Right ventricle myocardium superior (tissue), 1 donor: ENCODE results near the gene NUP98. TPM values are rescaled to one million over a fixed set of nuclear protein-coding genes. Genes with fewer than 3 reads are reported as not detected.
"Not testable (repeated sequence)": the region's sequence is repeated elsewhere in the genome, so short reads cannot be mapped to it uniquely, and the experiment has no call there.

Experiments used
- ATAC-seq: fragments of 200-7000 bp; cut with Tn5 transposase; one replicate; pipeline ENCODE4 v1.9.1; 2020; ENCODE audit warnings: mild to moderate bottlenecking; ENCODE audit not compliant: poor library complexity
- DNase-seq: peaks from one replicate; pipeline ENCODE4 v3.0.0-alpha.2; 2020
- intact Hi-C: fragments of 100-400 bp; cut with DNase I; formaldehyde crosslinking; loops from one replicate; pipeline ENCODE4 v1.11.2; 2022
- total RNA-seq: library from RNA; stranded (reverse); fragmentation: NEBNext Ultra II Directional; extraction: Animal tissue kit (Norgen Biotek cat#: 25700); gene quantifications from one replicate; pipeline ENCODE4 v1.2.1, GENCODE V29; 2021
- donor health status: DM: no; HTN: yes; CAD: no; lungs with severe emphysema.

Gene NUP98
- total RNA-seq, 1 donor from 2014 or later, result 43.2 TPM

DNA sequence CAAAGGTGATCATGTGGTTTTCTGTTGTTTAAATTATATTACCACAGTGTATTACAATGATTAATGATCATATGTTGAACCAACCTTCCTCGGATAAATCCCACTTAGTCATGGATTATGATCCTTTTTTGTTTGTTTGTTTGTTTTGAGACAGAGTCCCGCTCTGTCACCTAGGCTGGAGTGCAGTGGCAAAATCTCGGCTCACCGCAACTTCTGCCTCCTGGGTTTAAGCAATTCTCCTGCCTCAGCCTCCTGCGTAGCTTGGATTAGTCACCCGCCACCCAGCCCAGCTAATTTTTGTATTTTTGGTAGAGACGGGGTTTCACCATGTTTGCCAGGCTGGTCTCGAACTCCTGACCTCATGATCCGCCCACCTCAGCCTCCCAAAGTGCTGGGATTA, 30.5 kb downstream of the NUP98 start:
- intact Hi-C loops, ATAC-seq, DNase-seq: not testable (repeated sequence)

DNA sequence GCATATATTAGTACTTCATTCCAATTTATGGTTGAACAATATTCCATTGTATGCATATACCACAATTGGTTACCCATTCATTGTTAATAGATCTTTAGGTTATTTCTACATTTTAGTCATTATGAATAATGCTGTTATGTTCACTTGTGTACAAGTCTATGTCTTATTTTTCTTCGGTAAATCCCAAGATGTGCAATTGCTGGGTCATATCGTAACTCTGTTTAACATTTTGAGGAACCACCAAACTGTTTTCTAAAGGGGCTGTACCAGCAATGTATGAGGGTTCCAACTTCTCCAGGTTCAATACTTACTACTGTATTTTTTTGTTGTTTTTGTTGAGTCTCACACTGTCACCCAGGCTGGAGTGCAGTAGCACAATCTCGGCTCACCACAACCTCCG, 33.1 kb downstream of the NUP98 start:
- intact Hi-C loops, result no loop called here

DNA sequence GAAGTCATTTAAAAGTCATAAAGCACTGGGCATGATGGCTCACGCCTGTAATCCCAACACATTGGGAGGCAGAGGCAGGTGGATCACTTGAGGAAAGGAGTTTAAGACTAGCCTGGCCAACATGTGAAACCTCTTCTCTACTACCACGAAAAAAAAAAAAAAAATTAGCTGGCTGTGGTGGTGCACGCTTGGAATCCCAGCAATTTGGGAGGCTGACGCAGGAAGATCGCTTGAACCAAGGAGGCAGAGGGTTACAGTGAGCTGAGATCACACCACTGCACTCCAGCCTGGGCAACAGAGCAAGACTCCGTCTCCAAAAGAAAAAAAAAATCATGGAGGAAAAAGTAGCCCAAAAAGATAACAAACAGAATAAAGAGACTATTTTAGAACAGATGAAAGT, 42.2 kb downstream of the NUP98 start:
- intact Hi-C loops, result no loop called here

More for the DNA sequence above, 33.1 kb downstream of the NUP98 start:
- DNase-seq (no peak), ATAC-seq (no peak)

DNA sequence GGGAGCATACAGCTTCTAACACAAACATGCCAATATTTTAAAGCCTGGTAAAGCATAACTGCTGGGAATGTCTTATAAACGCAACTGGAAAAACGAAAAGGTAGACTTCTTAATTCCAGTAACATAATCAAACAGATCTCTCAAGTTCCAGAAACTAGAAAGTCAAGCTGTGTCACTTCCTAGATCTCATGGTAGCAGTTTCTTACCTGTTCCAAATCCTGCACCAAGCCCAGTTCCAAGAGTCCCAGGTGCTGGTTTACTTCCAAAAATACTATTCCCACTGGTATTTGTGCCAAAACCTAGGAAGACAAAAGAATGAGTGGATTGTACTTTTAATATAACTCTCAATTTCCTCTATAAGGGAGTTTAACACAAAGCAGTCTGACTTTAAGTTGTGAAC, 44.2 kb downstream of the NUP98 start:
- intact Hi-C loops, result no loop called here
- ATAC-seq, result no peak
- DNase-seq, result no peak

More for the DNA sequence above, 42.2 kb downstream of the NUP98 start:
- no peak for DNase-seq
- ATAC-seq, result no peak

DNA sequence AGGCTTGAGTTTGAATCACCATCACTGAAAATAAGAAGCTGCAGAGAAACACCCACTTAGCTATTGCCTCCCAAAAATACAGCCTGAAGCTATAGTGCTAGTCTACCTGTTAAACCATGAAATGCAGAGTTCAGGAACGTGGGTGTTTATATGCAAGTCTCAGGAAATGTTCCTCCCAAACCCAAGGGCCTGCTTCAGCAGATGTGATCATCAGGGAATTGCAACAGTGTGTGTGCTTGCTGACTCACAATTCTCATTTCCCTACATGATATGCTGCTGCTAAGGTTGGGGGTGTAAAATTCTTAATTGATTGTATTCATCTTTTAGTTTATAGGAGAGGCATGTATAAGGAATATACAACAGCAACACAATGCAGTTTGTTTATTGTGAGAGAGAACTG, 49.6 kb downstream of the NUP98 start:
- ATAC-seq (no peak), DNase-seq (no peak)

DNA sequence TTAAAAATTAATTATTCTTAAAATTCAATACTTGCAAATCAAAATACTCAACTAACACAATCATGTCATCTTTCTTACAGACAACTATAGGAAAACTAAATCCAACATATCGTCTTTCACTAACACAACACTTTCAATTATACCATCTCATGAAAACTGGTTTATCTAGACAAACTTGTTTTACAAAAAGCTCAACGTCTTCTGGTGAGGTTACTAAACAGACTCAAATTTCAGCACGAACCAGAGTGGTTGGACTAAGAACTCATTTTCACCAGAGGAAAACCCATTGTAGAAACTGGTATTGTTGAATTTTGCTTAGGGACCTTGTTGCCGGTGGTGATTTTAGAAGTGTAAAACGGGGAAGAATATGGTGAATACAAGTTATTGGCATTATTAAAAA, 52.2 kb downstream of the NUP98 start:
- intact Hi-C loops, result no loop called here
- ATAC-seq (no peak), DNase-seq (no peak)

More for the DNA sequence above, 49.6 kb downstream of the NUP98 start:
- intact Hi-C loops, result no loop called here

DNA sequence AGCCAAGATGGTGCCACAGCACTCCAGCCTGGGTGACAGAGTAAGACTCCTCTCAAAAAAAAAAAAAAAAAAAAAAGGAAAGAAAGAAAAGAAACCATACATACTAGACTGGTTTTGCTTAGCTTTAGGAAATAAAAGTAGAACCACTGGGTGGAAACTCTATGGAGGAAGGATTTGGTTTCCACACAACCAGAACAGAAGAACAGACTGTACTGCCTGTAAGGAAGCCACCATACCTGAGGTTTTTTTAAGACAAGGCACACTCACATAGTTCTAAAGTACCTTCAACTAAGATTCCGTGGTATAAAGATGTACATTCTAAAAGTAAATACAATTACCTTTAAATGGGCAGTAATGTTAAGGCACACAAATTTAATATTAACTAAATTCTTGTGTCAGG, 58.6 kb downstream of the NUP98 start:
- DNase-seq (no peak), ATAC-seq (no peak)
- intact Hi-C loops, result no loop called here

DNA sequence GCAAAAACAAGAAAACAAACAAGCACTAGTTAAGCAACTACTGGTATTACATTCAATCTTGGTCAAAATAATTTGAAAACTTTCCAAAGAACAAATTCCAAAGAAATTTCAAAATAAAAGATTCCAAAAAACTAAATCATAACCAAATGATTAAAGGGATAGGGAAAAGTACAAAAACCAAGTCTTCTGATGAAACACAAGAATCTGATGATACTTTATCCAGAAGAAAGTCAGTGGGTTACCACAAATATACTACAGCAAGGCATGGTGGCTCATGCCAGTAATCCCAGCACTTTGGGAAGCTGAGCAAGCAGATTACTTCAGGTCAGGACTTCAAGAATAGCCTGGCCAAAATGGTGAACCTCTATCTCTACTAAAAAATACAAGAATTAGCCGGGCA, 59.1 kb downstream of the NUP98 start:
- intact Hi-C loops, result no loop called here
- ATAC-seq (no peak), DNase-seq (no peak)

DNA sequence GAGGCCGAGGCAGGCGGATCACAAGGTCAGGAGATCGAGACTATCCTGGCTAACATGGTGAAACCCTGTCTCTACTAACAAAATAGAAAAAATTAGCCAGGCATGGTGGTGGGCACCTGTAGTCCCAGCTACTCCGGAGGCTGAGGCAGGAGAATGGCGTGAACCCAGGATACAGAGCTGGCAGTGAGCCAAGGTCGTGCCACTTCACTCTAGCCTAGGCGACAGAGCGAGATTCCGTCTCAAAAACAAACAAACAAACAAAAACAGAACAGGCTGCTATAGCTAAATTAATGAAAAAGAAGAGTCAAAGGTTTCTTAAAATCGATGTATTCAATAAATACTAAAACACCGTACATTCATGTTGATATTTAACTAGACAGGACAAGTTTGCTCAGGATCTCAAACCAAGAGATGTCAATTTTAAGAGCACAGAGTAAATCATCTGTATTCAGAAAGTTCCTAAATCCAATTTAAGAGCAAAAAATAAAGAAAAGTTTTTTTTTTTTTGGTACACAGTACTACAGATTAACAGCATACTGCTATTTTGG, 59.9 kb downstream of the NUP98 start:
- no peak for ATAC-seq
- DNase-seq, result no peak
- intact Hi-C loops, result no loop called here

DNA sequence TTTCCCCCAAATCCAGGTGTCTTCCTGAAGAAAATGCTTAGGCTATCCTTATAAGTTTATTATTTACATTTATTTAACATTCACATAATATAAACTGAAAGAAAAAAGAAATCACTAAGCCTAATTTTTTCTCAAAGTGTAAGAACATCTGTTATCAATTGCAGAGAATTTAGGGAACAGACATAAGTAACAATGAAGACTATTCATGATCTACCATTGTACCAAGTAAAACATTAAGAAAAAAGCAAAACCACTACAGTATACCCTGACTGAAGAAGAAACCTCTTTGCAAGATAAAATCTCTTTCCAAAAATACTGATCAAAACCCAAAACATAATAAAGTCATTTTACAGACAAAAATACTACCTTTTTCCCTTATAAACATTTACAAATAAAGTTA, 60.5 kb downstream of the NUP98 start:
- no peak for ATAC-seq
- intact Hi-C loops, result no loop called here

DNA sequence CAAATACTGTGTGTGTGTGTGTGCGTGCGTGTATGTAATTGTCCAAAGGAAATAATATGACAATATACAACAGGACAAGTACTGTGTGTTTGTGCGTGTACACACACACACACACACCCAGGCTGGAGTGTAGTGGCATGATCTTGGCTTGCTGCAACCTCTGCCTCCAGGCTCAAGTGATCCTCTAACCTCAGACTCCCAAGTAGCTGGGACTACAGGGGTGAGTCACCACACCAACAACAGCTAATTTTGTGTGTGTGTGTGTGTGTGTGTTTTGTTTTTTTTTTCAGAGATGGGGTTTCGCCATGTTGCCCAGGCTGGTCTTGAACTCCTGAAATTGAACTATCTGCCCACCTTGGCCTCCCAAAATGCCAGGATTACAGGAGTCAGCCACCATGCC, 61.5 kb downstream of the NUP98 start:
- intact Hi-C loops, result no loop called here
- DNase-seq (no peak), ATAC-seq (no peak)

More for the DNA sequence above, 60.5 kb downstream of the NUP98 start:
- no peak for DNase-seq

DNA sequence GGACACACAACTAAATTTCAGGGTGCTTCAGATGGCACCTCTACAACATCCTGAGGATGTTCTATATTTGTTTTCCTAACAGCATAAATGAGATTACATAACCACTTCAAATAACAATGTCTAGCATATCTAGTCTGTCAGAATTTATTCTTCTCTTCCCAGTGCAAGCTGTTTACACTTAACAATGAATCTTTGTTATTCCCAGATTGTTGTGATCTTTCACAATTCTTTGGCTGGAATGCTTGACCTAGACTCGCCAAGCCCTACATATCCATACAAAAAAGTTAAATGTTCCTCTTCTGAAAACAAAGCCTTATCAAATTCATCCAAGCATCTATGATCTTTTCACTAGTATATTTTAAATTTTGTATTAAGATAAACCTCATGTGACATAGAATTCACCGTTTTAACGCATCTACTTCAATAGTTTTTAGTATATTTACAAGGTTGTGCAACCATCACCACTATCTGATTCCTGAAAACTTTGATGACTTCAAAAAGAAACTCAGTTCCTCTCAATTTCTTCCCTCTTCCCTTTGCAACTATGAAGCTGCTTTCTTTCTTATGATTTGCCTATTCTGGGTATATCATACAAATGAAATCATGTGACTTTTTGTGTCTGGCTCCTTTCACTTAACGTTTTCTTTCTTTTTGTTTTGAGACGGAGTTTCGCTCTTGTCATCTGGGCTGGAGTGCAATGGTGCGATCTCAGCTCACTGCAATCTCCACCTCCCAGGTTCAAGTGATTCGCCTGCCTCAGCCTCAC, 64.5 kb downstream of the NUP98 start:
- ATAC-seq, result no peak
- intact Hi-C loops, result no loop called here
- DNase-seq, result no peak

DNA sequence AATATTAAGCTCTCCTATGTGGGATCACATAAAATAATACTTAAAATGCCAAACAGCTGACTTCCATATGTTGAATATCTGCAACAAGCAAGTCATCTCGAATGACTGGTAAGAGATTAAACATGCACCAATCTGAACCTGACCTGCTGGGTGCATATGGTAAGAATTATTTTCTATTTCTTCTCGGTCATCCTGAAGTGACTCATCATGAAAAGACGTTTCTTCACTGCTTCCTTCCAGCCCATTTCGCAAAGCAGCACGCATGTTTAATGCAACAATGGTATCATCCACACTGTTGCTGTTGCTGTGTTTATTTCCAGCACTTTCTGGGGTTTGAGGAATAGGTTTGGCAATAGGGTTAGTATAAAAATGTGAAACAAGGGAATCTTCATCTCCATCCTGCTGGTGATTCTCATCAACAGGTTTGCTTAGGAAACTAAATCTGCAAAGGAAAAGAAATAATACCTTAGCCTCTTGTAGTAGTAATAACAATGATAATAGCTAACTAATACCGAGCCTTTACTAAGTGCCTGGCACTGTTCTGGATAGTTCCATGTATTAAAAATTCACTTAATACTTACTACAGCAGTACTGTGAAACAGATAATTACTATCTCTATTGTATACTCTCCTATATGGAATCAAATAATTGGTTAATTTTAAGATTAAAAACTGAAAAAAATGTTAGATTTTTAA, 74.2 kb downstream of the NUP98 start:
- no peak for ATAC-seq
- intact Hi-C loops, result no loop called here
- DNase-seq, result no peak

DNA sequence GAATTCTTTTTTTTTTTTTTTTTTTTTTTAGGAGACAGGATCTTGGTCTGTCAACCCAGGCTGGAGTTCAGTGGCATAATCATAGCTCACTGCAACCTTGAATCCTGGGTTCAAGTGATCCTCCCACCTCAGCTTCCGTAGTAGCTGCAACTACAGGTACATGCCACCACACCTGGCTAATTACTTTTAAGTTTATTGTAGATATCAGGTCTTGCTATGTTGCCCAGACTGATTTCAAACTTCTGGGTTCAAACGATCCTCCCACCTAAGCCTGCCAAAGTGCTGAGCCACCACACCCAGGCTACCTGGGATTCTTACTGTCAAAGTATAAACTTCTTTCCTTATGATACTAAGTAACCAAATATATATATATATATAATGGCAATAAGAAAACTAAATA, 75.3 kb downstream of the NUP98 start:
- DNase-seq, result no peak
- intact Hi-C loops, result no loop called here
- ATAC-seq, result no peak

DNA sequence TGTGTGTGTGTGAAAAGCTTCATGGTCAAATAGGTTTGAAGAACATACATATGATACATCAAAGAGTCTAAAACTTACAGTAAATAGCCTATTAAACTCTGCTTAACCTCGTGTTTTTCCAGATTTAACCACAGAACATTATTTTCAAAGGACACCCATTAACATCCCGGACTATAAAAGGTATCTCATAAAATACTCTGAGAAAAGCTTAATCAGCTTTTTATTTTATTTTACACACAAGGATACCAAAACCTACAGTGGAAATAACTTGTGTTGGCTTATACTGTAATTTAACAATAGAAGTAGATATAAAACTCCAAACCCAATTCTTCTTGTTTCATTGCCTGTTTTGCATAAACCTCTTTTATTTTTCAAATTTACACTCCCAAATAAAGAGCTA, 76.4 kb downstream of the NUP98 start:
- DNase-seq, result no peak
- intact Hi-C loops, result no loop called here
- ATAC-seq, result no peak

DNA sequence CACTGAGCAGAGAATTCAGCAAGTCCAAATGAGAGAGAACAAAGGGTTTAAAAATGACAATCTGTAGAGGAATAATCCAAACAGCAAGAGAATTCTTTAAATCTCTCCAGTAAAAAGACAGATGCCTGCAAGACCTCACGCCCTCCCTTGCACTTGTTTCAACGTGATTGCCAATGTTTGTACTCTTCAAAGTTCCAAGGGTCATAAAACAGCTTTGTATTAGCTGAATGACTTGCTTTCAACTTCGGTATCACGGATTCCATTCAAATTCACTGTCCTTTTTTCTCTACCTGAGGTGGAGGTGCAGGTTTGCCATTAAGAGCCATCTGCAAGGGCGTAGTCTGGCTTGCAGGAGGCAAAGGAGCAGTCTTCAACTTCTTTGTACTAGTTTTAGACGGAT, 85.1 kb downstream of the NUP98 start:
- DNase-seq (no peak), ATAC-seq (no peak)
- intact Hi-C loops, result no loop called here

DNA sequence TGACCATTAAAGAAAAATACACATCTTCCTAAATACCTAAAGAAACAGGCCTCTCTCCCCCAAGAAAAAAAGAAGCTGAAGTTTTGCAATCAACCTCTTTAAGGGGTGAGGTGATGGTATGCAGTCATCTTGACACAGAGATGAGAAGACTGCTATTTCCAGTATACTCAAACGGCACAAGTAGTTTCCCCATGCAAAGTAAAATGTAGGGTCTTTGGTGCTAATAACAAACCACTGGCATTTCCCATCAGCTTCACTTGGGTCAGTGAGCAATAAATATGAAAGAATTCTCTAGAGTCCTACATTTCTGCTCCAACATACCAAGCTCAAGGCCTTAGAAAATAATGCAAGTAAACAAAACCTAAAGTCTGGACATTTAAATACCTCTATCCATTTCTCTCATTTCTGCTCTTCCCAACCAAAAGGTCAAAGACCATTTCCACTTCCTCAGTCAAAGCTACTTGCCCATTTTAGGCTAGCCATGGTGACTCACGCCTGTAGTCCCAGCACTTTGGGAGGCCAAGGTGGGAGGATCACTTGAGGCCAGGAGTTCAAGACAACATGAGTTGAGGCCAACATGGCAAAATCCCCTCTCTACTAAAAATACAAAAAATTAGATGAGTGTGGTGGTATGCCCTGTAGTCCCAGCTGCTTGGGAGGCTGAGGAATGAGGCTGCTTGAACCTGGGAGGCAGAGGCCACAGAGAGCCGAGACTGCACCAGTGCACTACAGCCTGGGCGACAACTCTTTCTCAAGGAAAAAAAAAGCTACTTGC, 86.7 kb downstream of the NUP98 start:
- DNase-seq, result no peak
- intact Hi-C loops, result no loop called here
- no peak for ATAC-seq

DNA sequence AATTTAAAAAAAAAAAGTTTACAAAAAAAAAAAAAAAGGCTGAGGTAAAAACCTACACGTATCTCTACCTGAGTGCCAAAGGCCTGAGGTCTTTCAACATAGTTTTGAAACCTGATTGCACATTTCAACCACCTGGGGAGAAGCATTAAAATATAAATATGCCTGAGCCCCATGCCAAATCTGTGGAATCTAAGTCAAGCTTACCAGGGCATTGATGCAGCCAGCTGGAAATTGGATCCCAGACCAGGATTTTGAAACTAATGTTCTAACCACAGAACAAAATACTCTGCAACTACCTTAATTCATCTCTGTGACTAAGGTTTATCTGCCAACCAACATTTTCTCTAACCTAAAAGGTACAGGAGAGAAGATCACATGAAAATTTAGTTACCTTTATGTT, 87.4 kb downstream of the NUP98 start:
- no peak for DNase-seq
- intact Hi-C loops, result no loop called here
- ATAC-seq, result no peak

DNA sequence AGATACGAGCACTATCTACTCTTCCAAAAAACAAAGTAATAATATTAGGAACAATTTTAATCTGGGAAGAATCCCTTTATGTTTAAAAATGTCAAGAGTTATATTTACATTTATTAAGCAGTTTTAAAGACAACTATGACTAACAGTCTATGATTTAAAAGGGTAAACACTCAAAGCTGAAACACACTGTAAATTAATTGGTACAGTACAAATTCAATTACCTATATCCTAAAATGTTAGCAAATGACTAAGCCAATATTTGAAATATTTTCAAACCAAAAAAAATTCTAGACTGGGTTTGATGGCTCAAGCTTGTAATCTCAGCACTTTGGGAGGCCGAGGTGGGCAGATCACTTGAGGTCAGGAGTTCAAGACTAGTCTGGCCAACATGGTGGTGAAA, 90.2 kb downstream of the NUP98 start:
- DNase-seq (no peak), ATAC-seq (no peak)
- intact Hi-C loops, result no loop called here
